NCI-H2227 treated with DMSO at 0.1 percent for 48 hours (cell line): ENCODE measurements around the gene GPAM.
"Not testable (repeated sequence)": the region's sequence is repeated elsewhere in the genome, so short reads cannot be mapped to it uniquely, and the experiment has no call there.

Experiments used
- DNase-seq: peaks from one replicate; lab custom pipeline; 2025; lab: John Stamatoyannopoulos, UW

The GPAM gene

GRCh38 chr10:112216151-112216550, 32.6 kb upstream of the GPAM start:
- no peak for DNase-seq

DNA sequence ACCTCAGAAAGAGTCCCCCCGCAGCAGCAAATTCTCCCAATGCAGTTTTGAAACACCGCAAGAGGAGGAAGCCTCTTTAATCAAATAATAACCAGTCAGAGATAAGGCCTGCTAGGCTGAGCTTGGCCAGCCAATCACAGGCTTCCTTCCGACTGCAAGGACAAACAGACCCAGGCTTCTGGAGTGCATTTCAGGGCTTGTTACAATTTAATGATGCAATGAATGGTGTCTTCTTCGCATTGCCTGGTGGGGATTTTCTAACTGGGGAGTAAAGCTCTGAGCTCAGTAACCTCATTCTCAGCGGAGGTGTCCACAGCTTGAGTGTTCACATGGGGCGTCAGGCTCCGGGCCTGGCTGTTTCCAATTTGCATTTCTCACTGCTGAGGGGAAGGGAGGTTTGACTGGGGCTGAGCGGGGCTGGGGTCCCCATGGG, 31.8 kb upstream of the GPAM start:
- no peak for DNase-seq

DNA sequence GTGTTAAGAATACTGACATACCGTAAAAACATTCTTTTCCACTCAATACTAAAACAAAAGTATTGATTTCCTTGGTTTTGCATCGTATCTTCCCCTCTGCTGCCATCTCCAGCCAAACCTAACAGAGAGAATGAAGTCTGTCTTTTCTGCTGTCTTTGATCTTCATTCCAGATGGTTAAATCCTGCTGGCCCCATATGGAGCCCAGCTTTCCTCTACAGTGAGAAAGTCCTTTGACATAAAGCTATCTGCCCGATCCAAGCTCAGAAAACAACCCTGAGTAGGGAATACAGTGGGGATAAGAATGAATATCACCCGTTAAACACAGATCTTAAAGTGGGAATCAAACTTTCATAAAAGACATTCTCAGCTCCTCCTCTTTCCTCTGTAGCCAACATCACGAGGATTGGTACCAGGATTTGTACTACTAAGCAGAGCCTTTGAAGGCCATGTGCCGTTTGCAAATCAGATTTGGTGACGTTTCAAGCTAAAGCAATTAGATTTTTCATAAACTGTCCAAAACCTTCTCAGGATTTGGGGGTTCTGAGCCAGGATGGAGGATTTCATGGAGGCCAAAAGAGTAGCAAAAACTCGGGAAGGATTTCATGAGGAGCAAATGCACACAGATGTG, 30.8 kb upstream of the GPAM start:
- DNase-seq = no peak

DNA sequence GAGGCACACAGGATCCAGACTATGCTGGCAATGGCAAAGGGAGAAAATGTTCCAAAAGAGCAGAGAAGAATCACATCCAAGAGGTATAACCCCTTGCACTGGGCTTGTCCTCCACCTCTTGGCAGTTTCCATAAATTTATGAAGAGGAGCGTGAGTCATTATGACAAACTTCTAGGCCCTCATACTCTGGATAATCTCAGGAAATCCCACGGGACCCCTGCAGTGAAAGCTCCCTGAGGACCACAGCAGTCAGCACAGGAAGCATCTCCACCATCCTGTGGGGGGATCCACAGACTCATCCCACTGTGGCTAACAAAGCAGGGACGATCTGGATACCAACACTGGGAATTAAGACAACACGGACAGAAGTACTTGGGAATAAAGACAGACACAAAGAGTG, 30.3 kb upstream of the GPAM start:
- DNase-seq = no peak

DNA sequence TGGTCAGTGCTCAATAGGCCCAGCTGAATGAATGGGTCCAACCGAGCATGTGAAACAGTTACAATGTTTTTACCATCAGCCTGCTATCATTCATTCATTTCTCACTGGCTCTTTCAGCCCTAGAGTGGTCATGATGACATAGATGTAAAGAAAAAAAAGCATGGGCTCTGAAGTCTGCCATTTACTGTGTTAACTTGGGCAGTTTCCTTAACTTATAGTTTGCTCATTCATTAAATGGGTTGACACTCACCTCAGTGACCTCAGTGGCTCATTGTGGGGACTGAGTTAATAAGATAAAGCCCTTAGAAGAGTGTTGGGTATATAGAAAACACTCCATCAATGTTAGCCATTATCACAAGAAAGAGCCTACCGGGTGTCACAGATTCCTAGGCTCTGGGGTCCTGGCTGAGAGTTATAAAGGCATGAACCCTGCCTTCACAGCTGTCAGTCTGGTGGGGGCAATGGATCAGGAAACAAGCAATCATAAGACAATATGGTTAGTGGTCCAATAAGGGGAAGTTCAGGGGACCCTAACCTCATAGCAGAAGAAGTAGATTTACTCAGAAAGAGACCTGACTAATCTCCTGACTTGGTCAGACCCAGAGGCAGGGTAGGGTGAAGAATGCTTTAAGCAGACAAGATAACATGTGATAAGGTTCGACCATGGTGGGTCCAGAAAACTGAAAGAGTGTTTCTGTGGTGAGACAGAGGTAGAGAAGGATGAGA, 29.7 kb upstream of the GPAM start:
- no peak for DNase-seq

GRCh38 chr10:112210666-112211065, 27.1 kb upstream of the GPAM start:
- no peak for DNase-seq

GRCh38 chr10:112209684-112210131, 26.1 kb upstream of the GPAM start:
- DNase-seq = no peak

DNA sequence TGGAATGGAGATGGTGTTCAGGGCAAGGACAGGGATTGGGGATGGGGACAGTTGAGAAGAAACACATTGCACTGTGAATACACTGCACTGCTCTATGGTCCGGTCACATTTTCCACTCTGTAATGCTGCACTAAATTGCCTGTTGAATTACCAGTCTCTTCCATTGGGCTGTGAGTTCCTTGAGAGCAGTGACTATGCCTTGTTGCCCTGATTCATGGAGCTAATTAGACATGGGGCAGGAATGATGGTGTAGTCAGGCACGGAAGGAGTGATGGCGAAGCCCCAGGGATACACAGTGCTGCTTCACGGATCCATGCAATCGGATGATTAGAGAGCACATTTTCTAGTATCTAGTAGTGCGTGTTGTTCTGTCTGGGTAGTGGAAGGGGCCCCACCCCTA, 25.4 kb upstream of the GPAM start:
- no peak for DNase-seq

GRCh38 chr10:112208292-112208691, 24.7 kb upstream of the GPAM start:
- no peak for DNase-seq

DNA sequence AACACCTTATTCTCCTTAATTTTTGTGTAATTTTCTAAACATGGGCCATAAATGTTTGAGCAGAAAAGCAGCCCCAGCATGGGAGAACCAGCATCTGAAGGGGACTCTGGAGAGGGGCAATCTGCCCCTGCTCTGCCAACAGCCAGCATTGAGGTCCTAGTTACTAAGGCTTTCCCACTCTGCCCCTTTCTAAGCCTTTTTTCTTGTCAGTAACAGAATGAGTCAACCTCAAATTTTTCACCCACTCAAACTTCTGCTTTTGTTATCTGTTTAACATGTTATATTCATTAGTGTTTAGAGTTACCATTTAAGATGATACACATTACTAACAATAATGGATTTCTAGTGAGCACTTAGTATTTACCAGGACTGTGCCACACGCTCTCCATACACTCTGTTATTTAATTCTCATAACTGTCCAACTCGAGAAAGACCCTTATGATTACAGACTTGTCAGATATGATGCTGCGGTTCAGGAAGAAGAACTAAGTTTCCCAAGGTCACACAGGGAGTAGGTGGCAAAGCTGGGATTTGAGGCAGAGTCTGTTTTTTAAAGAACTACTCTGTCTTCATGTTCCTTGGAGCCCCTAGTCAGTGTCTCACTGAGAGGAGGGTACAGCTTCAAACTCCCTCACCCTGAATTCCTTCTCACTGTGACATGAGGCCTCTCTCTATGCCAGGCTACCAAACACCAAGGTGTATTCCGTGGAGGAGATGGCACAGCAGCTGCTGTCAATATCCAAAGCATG, 19.9 kb upstream of the GPAM start:
- no peak for DNase-seq

DNA sequence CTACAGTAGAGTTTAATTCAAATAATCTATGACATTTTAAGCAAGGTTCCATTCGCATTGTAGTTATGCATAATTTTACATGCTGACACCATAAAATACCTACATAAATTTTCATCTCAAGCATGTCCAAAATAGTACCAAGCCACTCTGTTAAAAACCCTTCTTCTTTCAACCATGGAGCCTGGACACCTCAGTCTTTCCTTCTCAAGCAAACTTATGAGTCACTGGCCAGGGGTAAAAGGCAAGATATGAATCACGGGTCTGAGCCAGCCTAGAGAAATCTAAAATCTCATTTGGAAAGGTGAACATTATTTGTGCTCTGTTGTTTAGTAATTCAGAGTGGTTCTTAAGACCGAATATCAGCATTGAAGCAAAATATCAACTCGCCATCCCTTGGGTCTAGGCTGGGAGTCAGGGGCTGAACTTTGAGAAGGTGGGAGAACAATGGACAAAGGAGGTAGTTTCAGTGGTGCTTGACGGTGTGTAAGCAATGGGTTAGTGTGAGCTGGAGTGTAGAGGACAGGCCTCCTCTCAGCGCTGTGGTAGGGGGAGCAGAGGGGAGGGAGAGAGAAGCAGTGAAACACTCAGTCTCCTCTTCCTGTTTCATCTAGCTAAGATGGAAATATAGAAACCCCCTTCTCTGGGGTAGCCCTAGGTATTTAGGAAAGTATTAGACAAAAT, 19.1 kb upstream of the GPAM start:
- DNase-seq = no peak

DNA sequence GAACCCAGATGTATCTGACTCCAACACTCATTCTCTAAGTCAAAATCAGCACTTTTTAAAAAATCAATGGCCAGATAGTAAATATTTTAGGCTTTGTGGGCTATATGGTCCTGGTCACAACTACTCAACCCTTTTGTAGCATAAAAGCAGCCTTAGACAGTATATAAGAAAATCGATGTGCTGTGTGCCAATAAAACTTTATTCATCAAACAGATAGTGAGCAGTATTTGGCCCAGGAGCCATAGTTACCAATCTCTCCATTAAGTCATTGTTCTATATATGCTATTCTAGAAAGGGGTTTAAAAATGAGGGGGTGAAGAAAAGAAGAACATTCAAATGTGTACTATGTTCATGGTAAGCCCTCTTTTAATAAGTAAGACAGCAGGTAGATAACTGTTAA, 18.5 kb upstream of the GPAM start:
- DNase-seq = no peak

DNA sequence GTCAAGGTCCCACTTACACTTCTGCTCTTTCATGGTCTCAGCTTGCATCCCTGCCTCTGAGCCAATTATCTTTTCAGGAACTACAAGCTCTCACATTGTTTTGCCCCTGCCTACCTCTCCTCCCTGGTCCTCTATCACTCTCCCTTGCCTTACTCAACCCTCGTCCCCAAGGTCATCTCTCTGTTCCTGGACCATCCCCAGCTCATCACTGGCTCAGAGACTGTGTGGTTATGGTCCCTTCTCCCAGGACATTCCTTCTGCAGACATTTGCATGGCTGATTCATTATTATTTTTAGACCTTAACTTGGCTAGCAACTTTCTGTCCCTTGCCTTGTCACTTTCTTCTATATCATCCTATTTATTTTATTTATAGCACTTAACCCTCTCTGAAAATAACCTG, 17.8 kb upstream of the GPAM start:
- no peak for DNase-seq

DNA sequence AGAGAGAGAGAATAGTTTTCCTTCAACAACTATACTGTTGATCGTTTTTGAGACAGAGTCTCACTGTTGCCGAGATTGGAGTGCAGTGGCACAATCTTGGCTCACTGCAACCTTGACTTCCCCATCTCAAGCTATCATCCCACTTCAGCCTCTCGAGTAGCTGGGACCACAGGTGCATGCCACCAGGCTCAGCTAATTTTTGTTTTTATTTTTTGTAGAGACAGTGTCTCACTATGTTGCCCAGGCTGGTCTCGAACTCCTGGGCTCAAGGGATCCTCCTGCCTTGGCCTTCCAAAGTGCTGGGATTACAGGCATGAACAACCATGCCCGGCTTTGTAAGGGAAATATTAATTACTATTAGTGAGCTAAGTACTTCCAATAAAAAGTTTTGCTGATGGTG, 16.7 kb upstream of the GPAM start:
- not testable (repeated sequence) for DNase-seq

DNA sequence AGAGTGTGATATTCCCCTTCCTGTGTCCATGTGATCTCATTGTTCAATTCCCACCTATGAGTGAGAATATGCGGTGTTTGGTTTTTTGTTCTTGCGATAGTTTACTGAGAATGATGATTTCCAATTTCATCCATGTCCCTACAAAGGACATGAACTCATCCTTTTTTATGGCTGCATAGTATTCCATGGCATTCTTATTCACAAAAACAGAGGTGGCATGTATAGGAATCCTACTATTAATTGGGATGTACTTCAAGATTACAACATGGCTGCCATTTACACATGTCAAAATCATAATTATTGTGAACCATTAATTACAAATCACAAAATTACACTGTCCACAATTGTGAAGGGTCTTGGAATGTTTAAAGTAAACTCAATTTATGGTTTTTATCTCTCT, 14.1 kb upstream of the GPAM start:
- DNase-seq = not testable (repeated sequence)

DNA sequence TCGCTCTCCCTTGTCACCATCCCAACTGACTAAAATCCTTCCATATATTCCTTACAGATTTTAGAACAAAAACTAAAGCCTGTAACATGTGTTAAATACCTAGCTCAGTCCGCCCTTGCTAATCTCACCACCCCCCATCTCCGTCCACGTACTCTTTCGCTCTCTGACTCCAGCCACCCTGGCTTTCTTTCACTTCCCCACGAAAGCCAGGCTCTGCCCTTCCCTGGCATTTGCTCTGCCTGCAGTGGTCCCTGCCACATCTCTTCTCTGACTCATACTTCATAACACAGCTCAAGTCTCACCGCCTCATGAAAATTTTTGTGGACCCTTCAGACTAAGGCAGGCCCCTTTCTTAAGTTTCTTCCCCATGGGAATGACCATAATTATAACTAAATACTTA, 11.7 kb upstream of the GPAM start:
- no peak for DNase-seq

DNA sequence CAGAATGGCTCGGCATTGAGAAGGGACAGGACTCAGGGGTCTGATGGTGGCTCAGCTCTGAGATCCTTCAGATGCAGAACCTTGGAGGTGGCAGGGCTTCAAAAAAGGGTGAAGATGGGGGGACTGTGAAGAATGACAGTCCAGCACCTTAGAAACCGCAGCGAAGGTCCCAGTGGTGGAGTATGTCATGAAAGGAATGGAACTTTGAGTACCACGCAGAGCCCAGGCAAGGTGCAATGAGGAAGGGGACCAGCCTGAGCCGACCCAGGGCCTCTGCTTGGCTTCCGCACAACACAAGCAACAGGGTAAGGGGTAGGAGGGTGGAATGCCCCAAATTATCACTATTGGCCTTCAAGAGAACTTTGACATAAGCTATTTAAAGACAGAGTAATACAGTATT, 8.2 kb upstream of the GPAM start:
- DNase-seq = no peak

DNA sequence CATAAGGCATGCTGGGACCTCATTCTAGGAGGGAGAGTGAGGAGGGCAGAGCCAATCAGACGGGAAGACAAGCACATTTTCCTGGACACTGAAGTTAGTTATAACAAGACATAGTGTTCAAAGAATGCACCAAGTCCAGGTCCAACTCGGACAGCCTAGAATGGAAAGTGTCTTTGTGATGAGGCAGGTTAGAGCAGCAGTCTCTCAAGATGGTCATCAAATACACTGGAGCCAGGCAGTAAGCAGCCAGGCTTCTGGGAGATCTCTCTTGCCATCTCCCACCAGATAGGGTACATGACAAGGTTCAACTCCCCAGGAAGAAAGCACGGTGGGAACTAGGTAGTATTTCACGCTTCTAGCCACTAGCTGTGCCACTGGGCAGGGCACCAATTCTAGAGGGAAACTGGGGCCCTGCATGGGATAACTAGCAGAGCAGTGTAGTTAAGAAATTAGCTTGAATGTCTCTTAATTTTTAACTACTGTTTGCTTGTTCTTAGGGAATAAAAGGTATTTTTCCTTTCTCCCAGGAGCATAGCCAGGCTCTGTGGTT, 7.6 kb upstream of the GPAM start:
- no peak for DNase-seq

GRCh38 chr10:112189465-112189864, 5.9 kb upstream of the GPAM start:
- no peak for DNase-seq

DNA sequence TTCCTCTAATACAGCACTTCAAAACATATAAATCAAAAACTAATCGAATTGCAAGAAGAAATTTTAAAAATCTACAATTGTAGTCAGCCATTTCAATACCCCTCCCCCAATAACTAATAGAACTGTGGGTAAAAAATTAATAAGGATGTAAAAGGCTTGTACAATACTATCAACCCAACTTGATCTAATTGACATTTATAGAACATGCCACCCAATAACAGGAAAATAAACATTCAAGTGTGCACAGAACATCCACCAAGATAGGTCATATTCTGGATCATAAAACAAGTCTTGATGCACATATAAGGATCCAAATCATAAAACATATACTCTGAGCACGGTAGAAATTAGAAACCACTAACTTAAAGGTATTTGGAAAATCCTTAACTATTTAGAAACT, 4.0 kb upstream of the GPAM start:
- DNase-seq = no peak

DNA sequence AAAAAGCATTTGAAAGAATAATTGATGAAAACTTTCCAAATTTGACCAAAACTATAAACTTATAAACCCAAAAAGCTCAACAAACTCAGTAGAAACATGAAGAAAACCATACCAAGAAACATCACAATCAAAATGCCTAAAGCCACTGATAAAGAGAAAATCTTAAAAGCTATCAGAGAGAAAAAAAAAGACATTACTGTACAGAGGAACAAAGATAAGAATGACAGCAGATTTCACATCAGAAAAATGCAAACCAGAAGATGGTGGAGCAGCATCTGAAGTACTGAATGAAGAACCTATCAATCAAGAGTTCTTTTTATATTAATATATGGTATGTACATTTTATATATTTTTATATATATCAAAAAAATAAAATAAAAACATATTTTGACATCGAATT, 2.4 kb upstream of the GPAM start:
- DNase-seq = no peak

GRCh38 chr10:112184379-112184778, 814 bp upstream of the GPAM start:
- no peak for DNase-seq

DNA sequence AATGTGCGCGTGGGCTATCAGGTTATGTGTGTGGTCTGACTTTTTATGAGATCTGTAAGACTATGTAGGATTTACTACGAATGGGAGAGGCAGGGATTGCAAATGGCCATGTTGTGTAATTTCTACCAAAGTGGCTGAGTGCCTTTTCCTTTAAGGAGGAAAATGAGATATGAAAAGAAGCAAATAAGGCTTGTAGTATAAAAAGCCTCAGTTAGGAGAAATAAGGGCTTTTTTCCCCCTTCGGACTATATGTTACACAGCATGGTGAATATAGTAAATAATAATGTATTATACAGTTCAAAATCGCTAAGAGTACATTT, 447 bp upstream of the GPAM start:
- DNase-seq = no peak
